PC-3 (cell line): ENCODE data around the gene SEMA3C. TPM values are rescaled to one million over a fixed set of nuclear protein-coding genes. Genes with fewer than 3 reads are reported as not detected.
A peak's percentile ranks its signal among the peaks of the same experiment; 100 is the strongest.

ENCODE experiments used
- ATAC-seq: fragments of 200-7000 bp; cut with Tn5 transposase; 2 replicates; pipeline ENCODE4 v1.9.1; 2020; ENCODE audit warnings: mild to moderate bottlenecking, moderate library complexity
- BruUV-seq: library from RNA; stranded (reverse); fragments of 400-500 nt; replicated peaks from 2 replicates; lab custom pipeline; 2021; lab: Mats Ljungman, UMichigan
- CTCF ChIA-PET: fragments of 300-600 bp; sonication (Branson Sonifier 250); formaldehyde crosslinking; loops from one replicate; lab custom pipeline; 2022; ENCODE audit warnings: antibody characterized with exemption; lab: Charles Lee
- POLR2A ChIA-PET: fragments of 300-600 bp; sonication (Branson Sonifier 250); formaldehyde crosslinking; loops from one replicate; lab custom pipeline; 2022; ENCODE audit warnings: antibody characterized with exemption; ENCODE audit not compliant: unreplicated experiment; lab: Charles Lee
- DNase-seq: peaks from one replicate; pipeline ENCODE4 v3.0.0-alpha.2; 2015
- H2AFZ ChIP-seq: fragments of 300-600 bp; sonication (generic); 2 replicates; pipeline ENCODE4 v1.6.0; 2016; ENCODE audit warnings: antibody characterized with exemption, low read length
- H3F3A ChIP-seq: fragments of 300-600 bp; sonication (generic); one replicate; pipeline ENCODE4 v1.6.0; 2017; ENCODE audit warnings: antibody characterized with exemption, low read length, control low read depth, mild to moderate bottlenecking; ENCODE audit not compliant: unreplicated experiment
- H3K27ac ChIP-seq: fragments of 300-600 bp; sonication (generic); 2 replicates; pipeline ENCODE4 v1.5.1; 2016; ENCODE audit warnings: mild to moderate bottlenecking, low read length
- H3K27me3 ChIP-seq: fragments of 300-600 bp; sonication (generic); 2 replicates; pipeline ENCODE4 v1.6.1; 2016; ENCODE audit warnings: low read length, mixed read lengths
- H3K36me3 ChIP-seq: fragments of 300-600 bp; sonication (generic); 2 replicates; pipeline ENCODE4 v1.6.1; 2016; ENCODE audit warnings: low read depth, mixed run types, low read length, mixed read lengths
- H3K4me1 ChIP-seq: fragments of 300-600 bp; sonication (generic); 2 replicates; pipeline ENCODE4 v1.5.1; 2016; ENCODE audit warnings: low read length; ENCODE audit not compliant: insufficient read depth
- H3K4me2 ChIP-seq: fragments of 300-600 bp; sonication (generic); 2 replicates; pipeline ENCODE4 v1.6.0; 2016; ENCODE audit warnings: low read length
- H3K4me3 ChIP-seq: fragments of 300-600 bp; sonication (generic); 2 replicates; pipeline ENCODE4 v1.5.1; 2016; ENCODE audit warnings: mild to moderate bottlenecking, low read length, mixed read lengths
- H3K79me2 ChIP-seq: fragments of 300-600 bp; sonication (generic); 2 replicates; pipeline ENCODE4 v1.6.1; 2017; ENCODE audit warnings: low read length, mixed read lengths
- H3K9ac ChIP-seq: fragments of 300-600 bp; sonication (generic); 2 replicates; pipeline ENCODE4 v1.6.0; 2016; ENCODE audit warnings: mild to moderate bottlenecking, low read length
- H3K9me2 ChIP-seq: fragments of 300-600 bp; sonication (generic); replicated peaks from 2 replicates; pipeline ENCODE4 v1.6.1; 2016; ENCODE audit warnings: mixed run types, low read length, mixed read lengths
- H3K9me3 ChIP-seq: fragments of 300-600 bp; sonication (generic); 2 replicates; pipeline ENCODE4 v1.6.1; 2016; ENCODE audit warnings: low read length, mixed read lengths
- H4K20me1 ChIP-seq: fragments of 300-600 bp; sonication (generic); 2 replicates; pipeline ENCODE4 v1.6.1; 2016; ENCODE audit warnings: low read length, mixed read lengths
- EZH2 ChIP-seq: fragments of 300-600 bp; sonication (generic); IDR thresholded peaks from one replicate; pipeline ENCODE4 v1.6.1; 2017; ENCODE audit warnings: antibody characterized with exemption, mild to moderate bottlenecking, low read length; ENCODE audit not compliant: unreplicated experiment
- EZH2phosphoT487 ChIP-seq: fragments of 300-600 bp; sonication (generic); IDR thresholded peaks from 2 replicates; pipeline ENCODE4 v1.6.1; 2018; ENCODE audit warnings: mild to moderate bottlenecking, antibody characterized with exemption, low read length, borderline replicate concordance
- intact Hi-C: fragments of 100-400 bp; cut with micrococcal nuclease; formaldehyde crosslinking; loops from 2 replicates; pipeline ENCODE4 v1.9.0; 2023
- total RNA-seq: library from RNA; depleted of rRNA; stranded (reverse); fragments of >200 nt; gene quantifications from 2 replicates; pipeline ENCODE4 v1.2.3, GENCODE V29; 2014
- TF ChIP-seq, protein P1 (sequence below): fragments of 300-600 bp; sonication (generic); conservative IDR thresholded peaks from 2 replicates; pipeline ENCODE4 v1.5.1; 2017; ENCODE audit warnings: antibody characterized with exemption, low read depth, mild to moderate bottlenecking, low read length

The SEMA3C gene
- total RNA-seq, 1 experiment from 2014 or later: 28.0 TPM

DNA sequence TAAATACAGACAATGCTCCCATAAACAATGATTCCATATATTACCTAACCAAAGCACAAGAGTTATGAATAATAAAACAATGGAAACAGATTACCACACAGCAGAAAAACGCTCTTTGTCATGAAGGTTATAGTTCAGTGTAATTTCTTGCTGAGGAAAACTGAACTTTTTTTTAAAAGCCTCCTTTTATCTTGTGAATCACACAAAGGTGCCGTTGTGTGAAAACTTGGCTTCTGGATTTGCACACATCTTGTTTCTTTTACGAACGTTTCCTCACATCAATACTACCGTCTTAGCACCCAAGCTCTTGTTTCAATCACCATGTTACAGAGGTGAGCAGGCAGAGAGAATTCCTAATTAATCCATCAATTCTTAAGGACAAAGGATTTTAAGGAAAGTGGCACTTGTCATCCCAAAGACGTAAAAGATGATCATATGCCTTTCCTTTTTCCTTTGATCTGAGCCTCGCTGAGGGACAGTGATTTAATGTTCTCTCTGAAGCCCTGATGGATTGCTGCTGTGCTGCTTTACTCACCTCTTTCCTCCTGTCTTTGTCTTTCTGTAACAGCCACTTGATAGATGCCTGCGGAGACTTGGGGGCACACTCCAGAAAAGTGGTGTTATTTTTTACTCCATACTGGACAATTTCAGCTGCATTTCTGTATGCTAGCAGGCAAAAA lies 170.3 kb downstream of the SEMA3C start:
- TF ChIP-seq, protein P1, sequence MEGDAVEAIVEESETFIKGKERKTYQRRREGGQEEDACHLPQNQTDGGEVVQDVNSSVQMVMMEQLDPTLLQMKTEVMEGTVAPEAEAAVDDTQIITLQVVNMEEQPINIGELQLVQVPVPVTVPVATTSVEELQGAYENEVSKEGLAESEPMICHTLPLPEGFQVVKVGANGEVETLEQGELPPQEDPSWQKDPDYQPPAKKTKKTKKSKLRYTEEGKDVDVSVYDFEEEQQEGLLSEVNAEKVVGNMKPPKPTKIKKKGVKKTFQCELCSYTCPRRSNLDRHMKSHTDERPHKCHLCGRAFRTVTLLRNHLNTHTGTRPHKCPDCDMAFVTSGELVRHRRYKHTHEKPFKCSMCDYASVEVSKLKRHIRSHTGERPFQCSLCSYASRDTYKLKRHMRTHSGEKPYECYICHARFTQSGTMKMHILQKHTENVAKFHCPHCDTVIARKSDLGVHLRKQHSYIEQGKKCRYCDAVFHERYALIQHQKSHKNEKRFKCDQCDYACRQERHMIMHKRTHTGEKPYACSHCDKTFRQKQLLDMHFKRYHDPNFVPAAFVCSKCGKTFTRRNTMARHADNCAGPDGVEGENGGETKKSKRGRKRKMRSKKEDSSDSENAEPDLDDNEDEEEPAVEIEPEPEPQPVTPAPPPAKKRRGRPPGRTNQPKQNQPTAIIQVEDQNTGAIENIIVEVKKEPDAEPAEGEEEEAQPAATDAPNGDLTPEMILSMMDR: no peak
- TF ChIP-seq EZH2phosphoT487: no peak
- no peak for TF ChIP-seq EZH2
- no peaks in the 10 kb centered on the region for H4K20me1 ChIP-seq
- no peak overlapping the region for H2AFZ ChIP-seq
- H3K4me2 ChIP-seq: no peak overlapping the region
- no peaks in the 10 kb centered on the region for H3K27me3 ChIP-seq
- no peak overlapping the region for H3K27ac ChIP-seq
- no peak overlapping the region for H3K9ac ChIP-seq
- no peaks in the 10 kb centered on the region for H3K4me1 ChIP-seq
- intact Hi-C loops: no loop called here
- H3K79me2 ChIP-seq: no peaks in the 10 kb centered on the region
- no peak overlapping the region for H3K4me3 ChIP-seq
- ATAC-seq: no peak
- no peak for DNase-seq
- H3K9me3 ChIP-seq: no peaks in the 10 kb centered on the region
- H3F3A ChIP-seq: no peaks in the 10 kb centered on the region
- CTCF ChIA-PET: no interaction called here
- H3K36me3 ChIP-seq: peaks cover 13% of the 10 kb centered on the region; the same call in 1 of the 2 replicates
- H3K9me2 ChIP-seq: no peaks in the 10 kb centered on the region
- POLR2A ChIA-PET: interaction anchor here (0.6 kb wide), 1 partner anchor 170 kb away, joined by 15 read pairs; the partner anchor contains the start of gene SEMA3C
- BruUV-seq: no TSS peak

DNA sequence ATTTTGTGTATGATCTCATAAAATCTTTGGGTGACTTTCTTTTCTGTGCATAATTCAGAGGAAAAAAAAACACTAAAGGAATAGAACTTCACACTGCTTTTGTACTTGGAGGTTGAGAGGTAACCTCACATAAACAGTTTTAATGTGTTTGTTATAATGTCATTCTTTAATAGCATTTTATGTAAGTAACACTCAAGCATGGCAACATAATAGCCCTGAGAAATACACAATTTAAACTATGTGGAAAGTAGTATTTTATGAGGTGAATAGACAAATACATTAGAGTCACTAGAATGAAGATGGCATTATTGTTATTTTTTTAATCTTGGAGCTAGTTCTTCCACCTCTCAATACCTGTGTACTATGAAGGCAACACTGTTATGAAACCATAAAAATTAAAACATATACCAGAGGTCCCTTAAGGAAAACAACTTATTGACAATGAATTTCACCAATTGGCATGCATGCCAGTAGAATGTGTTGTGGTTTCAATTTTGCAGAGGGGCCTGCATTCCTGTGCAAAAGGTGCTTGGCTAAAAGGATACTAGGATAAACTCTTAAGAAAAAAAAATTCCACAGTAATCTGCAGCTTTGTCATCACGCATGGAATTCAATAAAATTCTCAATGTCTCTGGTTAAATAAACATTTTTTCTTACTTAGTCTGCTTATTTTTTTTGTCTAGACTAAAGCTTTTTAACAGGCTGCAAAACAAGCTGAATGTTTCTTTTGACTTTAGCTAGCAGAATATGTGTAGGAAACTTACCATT lies 177.9 kb downstream of the SEMA3C start:
- H3F3A ChIP-seq: no peaks in the 10 kb centered on the region
- peak overlapping the region; percentile 52 for H3K4me2 ChIP-seq
- no peaks in the 10 kb centered on the region for H3K9me3 ChIP-seq
- no TSS peak for BruUV-seq
- intact Hi-C loops: no loop called here
- H4K20me1 ChIP-seq: no peaks in the 10 kb centered on the region
- H3K36me3 ChIP-seq: peaks cover 3% of the 10 kb centered on the region; the same call in 1 of the 2 replicates
- CTCF ChIA-PET: interaction anchor here (0.6 kb wide), 1 partner anchor 178 kb away, joined by 12 read pairs; the partner anchor contains the start of gene SEMA3C
- peaks cover 28% of the 10 kb centered on the region for H3K4me1 ChIP-seq
- no peak overlapping the region for H2AFZ ChIP-seq
- peak overlapping the region; percentile 22; the same call in 1 of the 2 replicates for H3K4me3 ChIP-seq
- H3K79me2 ChIP-seq: no peaks in the 10 kb centered on the region
- POLR2A ChIA-PET: interaction anchor here (0.6 to 0.9 kb wide), 2 partner anchors 179 to 304 kb away, joined by 3 to 13 read pairs; no protein-coding TSS in a partner anchor
- ATAC-seq (peak; percentile 77), DNase-seq (peak; percentile 63)
- H3K9ac ChIP-seq: no peak overlapping the region
- TF ChIP-seq EZH2 (no peak), EZH2phosphoT487 (no peak)
- TF ChIP-seq, protein P1: no peak
- peak overlapping the region; percentile 39 for H3K27ac ChIP-seq
- H3K9me2 ChIP-seq: no peaks in the 10 kb centered on the region
- H3K27me3 ChIP-seq: no peaks in the 10 kb centered on the region
